HEK293 (cell line): ENCODE measurements around the gene RTKN.

Experiments used
- MZF1 ChIP-seq: fragments of 450-650 bp; formaldehyde crosslinking; IDR thresholded peaks from 2 replicates; pipeline ENCODE4 v1.5.1; 2017; ENCODE audit warnings: missing biosample characterization, missing genetic modification characterization, borderline replicate concordance
- SP2 ChIP-seq: fragments of 450-650 bp; formaldehyde crosslinking; IDR thresholded peaks from 2 replicates; pipeline ENCODE4 v1.5.1; 2016; ENCODE audit warnings: missing biosample characterization, missing genetic modification characterization
- TCF7L2 ChIP-seq: IDR thresholded peaks from 2 replicates; pipeline ENCODE4 v1.6.1; 2011; ENCODE audit warnings: low read depth, mild to moderate bottlenecking, inconsistent platforms, low read length, moderate library complexity, borderline replicate concordance
- YY1 ChIP-seq: fragments of 450-650 bp; formaldehyde crosslinking; IDR thresholded peaks from 2 replicates; pipeline ENCODE4 v1.5.1; 2018; ENCODE audit warnings: missing biosample characterization, missing genetic modification characterization
- ZBTB8A ChIP-seq: fragments of 450-650 bp; formaldehyde crosslinking; IDR thresholded peaks from 2 replicates; pipeline ENCODE4 v1.5.1; 2016; ENCODE audit warnings: missing biosample characterization, missing genetic modification characterization
- ZNF140 ChIP-seq: fragments of 450-650 bp; formaldehyde crosslinking; IDR thresholded peaks from 2 replicates; pipeline ENCODE4 v1.5.1; 2016; ENCODE audit warnings: missing biosample characterization, missing genetic modification characterization
- ZNF2 ChIP-seq: fragments of 450-650 bp; formaldehyde crosslinking; IDR thresholded peaks from 2 replicates; pipeline ENCODE4 v1.5.1; 2016; ENCODE audit warnings: missing biosample characterization, missing genetic modification characterization
- ZNF324 ChIP-seq: fragments of 450-650 bp; formaldehyde crosslinking; IDR thresholded peaks from 2 replicates; pipeline ENCODE4 v1.5.1; 2016; ENCODE audit warnings: missing biosample characterization, missing genetic modification characterization
- ZNF670 ChIP-seq: fragments of 450-650 bp; formaldehyde crosslinking; IDR thresholded peaks from 2 replicates; pipeline ENCODE4 v1.5.1; 2016; ENCODE audit warnings: missing biosample characterization, missing genetic modification characterization, low read depth
- ZSCAN23 ChIP-seq: fragments of 450-650 bp; formaldehyde crosslinking; IDR thresholded peaks from 2 replicates; pipeline ENCODE4 v1.5.1; 2016; ENCODE audit warnings: missing biosample characterization, missing genetic modification characterization
- TF ChIP-seq, protein P1 (sequence below): fragments of 450-650 bp; formaldehyde crosslinking; IDR thresholded peaks from 2 replicates; pipeline ENCODE4 v1.5.1; 2016; ENCODE audit warnings: missing biosample characterization, missing genetic modification characterization
- TF ChIP-seq, protein P2 (sequence below): fragments of 450-650 bp; formaldehyde crosslinking; IDR thresholded peaks from 2 replicates; pipeline ENCODE4 v1.5.1; 2016; ENCODE audit warnings: missing biosample characterization, missing genetic modification characterization
- TF ChIP-seq, protein P3 (sequence below): fragments of 450-650 bp; formaldehyde crosslinking; IDR thresholded peaks from 2 replicates; pipeline ENCODE4 v1.5.1; 2016; ENCODE audit warnings: missing biosample characterization, missing genetic modification characterization

GRCh38 chr2:74424995-74425406, 16.7 kb downstream of the RTKN start:
- TF ChIP-seq ZSCAN23 = no peak
- TF ChIP-seq, protein P1, sequence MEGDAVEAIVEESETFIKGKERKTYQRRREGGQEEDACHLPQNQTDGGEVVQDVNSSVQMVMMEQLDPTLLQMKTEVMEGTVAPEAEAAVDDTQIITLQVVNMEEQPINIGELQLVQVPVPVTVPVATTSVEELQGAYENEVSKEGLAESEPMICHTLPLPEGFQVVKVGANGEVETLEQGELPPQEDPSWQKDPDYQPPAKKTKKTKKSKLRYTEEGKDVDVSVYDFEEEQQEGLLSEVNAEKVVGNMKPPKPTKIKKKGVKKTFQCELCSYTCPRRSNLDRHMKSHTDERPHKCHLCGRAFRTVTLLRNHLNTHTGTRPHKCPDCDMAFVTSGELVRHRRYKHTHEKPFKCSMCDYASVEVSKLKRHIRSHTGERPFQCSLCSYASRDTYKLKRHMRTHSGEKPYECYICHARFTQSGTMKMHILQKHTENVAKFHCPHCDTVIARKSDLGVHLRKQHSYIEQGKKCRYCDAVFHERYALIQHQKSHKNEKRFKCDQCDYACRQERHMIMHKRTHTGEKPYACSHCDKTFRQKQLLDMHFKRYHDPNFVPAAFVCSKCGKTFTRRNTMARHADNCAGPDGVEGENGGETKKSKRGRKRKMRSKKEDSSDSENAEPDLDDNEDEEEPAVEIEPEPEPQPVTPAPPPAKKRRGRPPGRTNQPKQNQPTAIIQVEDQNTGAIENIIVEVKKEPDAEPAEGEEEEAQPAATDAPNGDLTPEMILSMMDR (tag by site-specific recombination) = no peak
- TF ChIP-seq, protein P2, sequence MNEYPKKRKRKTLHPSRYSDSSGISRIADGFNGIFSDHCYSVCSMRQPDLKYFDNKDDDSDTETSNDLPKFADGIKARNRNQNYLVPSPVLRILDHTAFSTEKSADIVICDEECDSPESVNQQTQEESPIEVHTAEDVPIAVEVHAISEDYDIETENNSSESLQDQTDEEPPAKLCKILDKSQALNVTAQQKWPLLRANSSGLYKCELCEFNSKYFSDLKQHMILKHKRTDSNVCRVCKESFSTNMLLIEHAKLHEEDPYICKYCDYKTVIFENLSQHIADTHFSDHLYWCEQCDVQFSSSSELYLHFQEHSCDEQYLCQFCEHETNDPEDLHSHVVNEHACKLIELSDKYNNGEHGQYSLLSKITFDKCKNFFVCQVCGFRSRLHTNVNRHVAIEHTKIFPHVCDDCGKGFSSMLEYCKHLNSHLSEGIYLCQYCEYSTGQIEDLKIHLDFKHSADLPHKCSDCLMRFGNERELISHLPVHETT (tag by site-specific recombination) = no peak
- no peak for TF ChIP-seq ZNF140 (tag by site-specific recombination)
- TF ChIP-seq MZF1 (tag by site-specific recombination) = no peak
- no peak for TF ChIP-seq ZNF670
- TF ChIP-seq, protein P3, sequence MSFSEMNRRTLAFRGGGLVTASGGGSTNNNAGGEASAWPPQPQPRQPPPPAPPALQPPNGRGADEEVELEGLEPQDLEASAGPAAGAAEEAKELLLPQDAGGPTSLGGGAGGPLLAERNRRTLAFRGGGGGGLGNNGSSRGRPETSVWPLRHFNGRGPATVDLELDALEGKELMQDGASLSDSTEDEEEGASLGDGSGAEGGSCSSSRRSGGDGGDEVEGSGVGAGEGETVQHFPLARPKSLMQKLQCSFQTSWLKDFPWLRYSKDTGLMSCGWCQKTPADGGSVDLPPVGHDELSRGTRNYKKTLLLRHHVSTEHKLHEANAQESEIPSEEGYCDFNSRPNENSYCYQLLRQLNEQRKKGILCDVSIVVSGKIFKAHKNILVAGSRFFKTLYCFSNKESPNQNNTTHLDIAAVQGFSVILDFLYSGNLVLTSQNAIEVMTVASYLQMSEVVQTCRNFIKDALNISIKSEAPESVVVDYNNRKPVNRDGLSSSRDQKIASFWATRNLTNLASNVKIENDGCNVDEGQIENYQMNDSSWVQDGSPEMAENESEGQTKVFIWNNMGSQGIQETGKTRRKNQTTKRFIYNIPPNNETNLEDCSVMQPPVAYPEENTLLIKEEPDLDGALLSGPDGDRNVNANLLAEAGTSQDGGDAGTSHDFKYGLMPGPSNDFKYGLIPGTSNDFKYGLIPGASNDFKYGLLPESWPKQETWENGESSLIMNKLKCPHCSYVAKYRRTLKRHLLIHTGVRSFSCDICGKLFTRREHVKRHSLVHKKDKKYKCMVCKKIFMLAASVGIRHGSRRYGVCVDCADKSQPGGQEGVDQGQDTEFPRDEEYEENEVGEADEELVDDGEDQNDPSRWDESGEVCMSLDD (tag by site-specific recombination) = no peak
- TF ChIP-seq ZNF2 (tag by site-specific recombination) = no peak
- TF ChIP-seq ZNF324 (tag by site-specific recombination) = no peak
- TF ChIP-seq SP2 (tag by site-specific recombination) = no peak
- no peak for TF ChIP-seq ZBTB8A (tag by site-specific recombination)
- no peak for TF ChIP-seq YY1
- TF ChIP-seq TCF7L2 = no peak
